Activated T-cell treated with anti-CD3 and anti-CD28 coated beads, Interleukin-2, amount 50 U/mL, for 24 hours (primary cell): Measurements from ENCODE around the gene IFIT2.
A peak's percentile ranks its signal among the peaks of the same experiment; 100 is the strongest.

ENCODE experiments used
- DNase-seq: peaks from one replicate; pipeline ENCODE4 v3.0.0-alpha.2; 2020
- H3K27ac Mint-ChIP-seq: 2 replicates; pipeline ENCODE4 v1.8.0; 2020; ENCODE audit warnings: mild to moderate bottlenecking, mixed read lengths
- H3K27me3 Mint-ChIP-seq: 2 replicates; pipeline ENCODE4 v1.8.0; 2020; ENCODE audit warnings: mixed read lengths
- H3K36me3 Mint-ChIP-seq: 2 replicates; pipeline ENCODE4 v1.8.0; 2020; ENCODE audit warnings: low read depth, mixed read lengths
- H3K4me1 Mint-ChIP-seq: 2 replicates; pipeline ENCODE4 v1.8.0; 2020; ENCODE audit warnings: low read depth, mixed read lengths
- H3K4me3 Mint-ChIP-seq: 2 replicates; pipeline ENCODE4 v1.8.0; 2020; ENCODE audit warnings: mild to moderate bottlenecking, moderate library complexity, mixed read lengths
- H3K9me3 Mint-ChIP-seq: 2 replicates; pipeline ENCODE4 v1.8.0; 2020; ENCODE audit warnings: mixed read lengths

Gene IFIT2

GRCh38 chr10:89332123-89332633, 30.3 kb downstream of the IFIT2 start:
- Mint-ChIP-seq H3K4me3 (peak overlapping the region; percentile 59), H3K27ac (peak overlapping the region; percentile 82), H3K27me3 (peaks cover 23% of the 10 kb centered on the region), H3K36me3 (no peaks in the 10 kb centered on the region), H3K4me1 (peaks cover 93% of the 10 kb centered on the region), H3K9me3 (no peaks in the 10 kb centered on the region)
- DNase-seq, result no peak

- Mint-ChIP-seq H3K36me3 (peaks cover 19% of the 10 kb centered on the region), H3K9me3 (no peaks in the 10 kb centered on the region), H3K27ac (no peak overlapping the region), H3K27me3 (peaks cover 17% of the 10 kb centered on the region), H3K4me1 (peaks cover 75% of the 10 kb centered on the region), H3K4me3 (no peak overlapping the region)
- DNase-seq, result no peak
These were observed 33.4 kb downstream of the IFIT2 start for GRCh38 chr10:89335226-89335625.

- Mint-ChIP-seq H3K4me1 (peaks cover 64% of the 10 kb centered on the region), H3K4me3 (no peak overlapping the region), H3K9me3 (no peaks in the 10 kb centered on the region), H3K27me3 (peaks cover 17% of the 10 kb centered on the region), H3K27ac (no peak overlapping the region), H3K36me3 (peaks cover 26% of the 10 kb centered on the region)
- DNase-seq, result no peak
These were observed 34.4 kb downstream of the IFIT2 start for GRCh38 chr10:89336241-89336640.

GRCh38 chr10:89337484-89337883, 35.6 kb downstream of the IFIT2 start:
- H3K36me3 Mint-ChIP-seq, result peaks cover 26% of the 10 kb centered on the region
- no peaks in the 10 kb centered on the region for H3K9me3 Mint-ChIP-seq
- peaks cover 52% of the 10 kb centered on the region for H3K4me1 Mint-ChIP-seq
- peaks cover 19% of the 10 kb centered on the region for H3K27me3 Mint-ChIP-seq
- DNase-seq, result peak; percentile 51
- H3K27ac Mint-ChIP-seq, result no peak overlapping the region
- H3K4me3 Mint-ChIP-seq, result no peak overlapping the region

GRCh38 chr10:89338713-89339112, 36.9 kb downstream of the IFIT2 start:
- H3K4me1 Mint-ChIP-seq, result peaks cover 40% of the 10 kb centered on the region
- H3K36me3 Mint-ChIP-seq, result peaks cover 26% of the 10 kb centered on the region

GRCh38 chr10:89339875-89340274, 38.0 kb downstream of the IFIT2 start:
- Mint-ChIP-seq H3K27me3 (peaks cover 33% of the 10 kb centered on the region), H3K4me3 (no peak overlapping the region), H3K27ac (no peak overlapping the region), H3K36me3 (peaks cover 26% of the 10 kb centered on the region), H3K9me3 (no peaks in the 10 kb centered on the region), H3K4me1 (peaks cover 30% of the 10 kb centered on the region)
- no peak for DNase-seq

More at GRCh38 chr10:89338713-89339112, 36.9 kb downstream of the IFIT2 start:
- Mint-ChIP-seq H3K27me3 (peaks cover 29% of the 10 kb centered on the region), H3K4me3 (no peak overlapping the region), H3K27ac (no peak overlapping the region), H3K9me3 (no peaks in the 10 kb centered on the region)
- no peak for DNase-seq

- Mint-ChIP-seq H3K36me3 (peaks cover 26% of the 10 kb centered on the region), H3K4me1 (peaks cover 17% of the 10 kb centered on the region), H3K27me3 (peaks cover 24% of the 10 kb centered on the region), H3K27ac (no peak overlapping the region), H3K4me3 (no peak overlapping the region), H3K9me3 (no peaks in the 10 kb centered on the region)
- DNase-seq, result no peak
These were observed 39.8 kb downstream of the IFIT2 start for GRCh38 chr10:89341649-89342048.

- Mint-ChIP-seq H3K36me3 (peaks cover 26% of the 10 kb centered on the region), H3K4me3 (no peak overlapping the region), H3K9me3 (no peaks in the 10 kb centered on the region), H3K4me1 (peaks cover 10% of the 10 kb centered on the region), H3K27ac (no peak overlapping the region), H3K27me3 (peaks cover 28% of the 10 kb centered on the region)
- DNase-seq, result no peak
These were observed 40.5 kb downstream of the IFIT2 start for GRCh38 chr10:89342206-89342958.

GRCh38 chr10:89343089-89343767, 41.4 kb downstream of the IFIT2 start:
- peaks cover 28% of the 10 kb centered on the region for H3K27me3 Mint-ChIP-seq
- H3K4me3 Mint-ChIP-seq, result no peak overlapping the region
- DNase-seq, result no peak
- H3K36me3 Mint-ChIP-seq, result peaks cover 24% of the 10 kb centered on the region
- no peaks in the 10 kb centered on the region for H3K9me3 Mint-ChIP-seq
- no peak overlapping the region for H3K27ac Mint-ChIP-seq
- H3K4me1 Mint-ChIP-seq, result peaks cover 13% of the 10 kb centered on the region

GRCh38 chr10:89344156-89344555, 42.3 kb downstream of the IFIT2 start:
- no peak for DNase-seq
- Mint-ChIP-seq H3K27me3 (peaks cover 28% of the 10 kb centered on the region), H3K4me1 (peaks cover 12% of the 10 kb centered on the region), H3K4me3 (no peak overlapping the region), H3K9me3 (no peaks in the 10 kb centered on the region), H3K36me3 (peaks cover 15% of the 10 kb centered on the region), H3K27ac (no peak overlapping the region)

GRCh38 chr10:89345367-89346000, 43.6 kb downstream of the IFIT2 start:
- peaks cover 13% of the 10 kb centered on the region for H3K4me1 Mint-ChIP-seq
- H3K36me3 Mint-ChIP-seq, result peaks cover 5% of the 10 kb centered on the region
- H3K4me3 Mint-ChIP-seq, result no peak overlapping the region
- no peaks in the 10 kb centered on the region for H3K9me3 Mint-ChIP-seq
- no peak overlapping the region for H3K27ac Mint-ChIP-seq
- peaks cover 32% of the 10 kb centered on the region for H3K27me3 Mint-ChIP-seq
- no peak for DNase-seq

GRCh38 chr10:89346405-89347254, 44.8 kb downstream of the IFIT2 start:
- Mint-ChIP-seq H3K4me3 (no peak overlapping the region), H3K9me3 (no peaks in the 10 kb centered on the region), H3K36me3 (no peaks in the 10 kb centered on the region), H3K27me3 (peaks cover 38% of the 10 kb centered on the region), H3K27ac (no peak overlapping the region), H3K4me1 (peaks cover 23% of the 10 kb centered on the region)
- no peak for DNase-seq

GRCh38 chr10:89347701-89348457, 46.0 kb downstream of the IFIT2 start:
- no peak for DNase-seq
- Mint-ChIP-seq H3K9me3 (no peaks in the 10 kb centered on the region), H3K4me1 (peaks cover 30% of the 10 kb centered on the region), H3K27ac (no peak overlapping the region), H3K4me3 (no peak overlapping the region), H3K36me3 (no peaks in the 10 kb centered on the region), H3K27me3 (peaks cover 34% of the 10 kb centered on the region)
